NB4 (cell line): ENCODE results near the gene RPAP3.

Experiments
- DNase-seq: peaks from one replicate; pipeline ENCODE4 v3.0.0; 2010; ENCODE audit warnings: low read depth
- H3K4me3 ChIP-seq: one replicate; pipeline ENCODE4 v1.5.1; 2011; ENCODE audit warnings: mild to moderate bottlenecking, low read depth, low read length, moderate library complexity
- CTCF ChIP-seq: IDR thresholded peaks from one replicate; pipeline ENCODE4 v1.5.1; 2012; ENCODE audit warnings: low read depth, low read length
- MAX ChIP-seq: IDR thresholded peaks from 2 replicates; pipeline ENCODE4 v1.6.1; 2011; ENCODE audit warnings: low read depth, low read length
- MYC ChIP-seq: IDR thresholded peaks from 2 replicates; pipeline ENCODE4 v1.6.1; 2011; ENCODE audit warnings: low read depth, low read length
- POLR2A ChIP-seq: IDR thresholded peaks from 2 replicates; pipeline ENCODE4 v1.6.1; 2011; ENCODE audit warnings: mild to moderate bottlenecking; ENCODE audit not compliant: insufficient read length; ENCODE audit errors: extremely low read depth

Gene RPAP3

GRCh38 chr12:47705566-47706425 is at the start of gene RPAP3:
TSS of gene RPAP3 (minus strand) at chr12:47706030. CDS start at chr12:47702840, 3,190 bp downstream.
- peak within 1 kb of the TSS; percentile 96 for H3K4me3 ChIP-seq
- peak; percentile 98 for DNase-seq
- TF ChIP-seq CTCF = peak; percentile 36
- TF ChIP-seq POLR2A = peak; percentile 99
- TF ChIP-seq MYC = peak; percentile 95
- peak; percentile 80 for TF ChIP-seq MAX

GRCh38 chr12:47754881-47755280 is 49.1 kb upstream of the RPAP3 start:
- TF ChIP-seq POLR2A (no peak), MAX (no peak; the same call in 1 of the 2 replicates), CTCF (no peak), MYC (0 out of 2 replicates have a peak, but pooled peaks have one; percentile 11)
- DNase-seq = peak; percentile 42
- no peak overlapping the region for H3K4me3 ChIP-seq

GRCh38 chr12:47754126-47754525 is 48.3 kb upstream of the RPAP3 start:
- no peak for TF ChIP-seq CTCF
- no peak for TF ChIP-seq POLR2A
- no peak for TF ChIP-seq MYC
- TF ChIP-seq MAX = no peak
- DNase-seq = no peak
- H3K4me3 ChIP-seq = peak overlapping the region; percentile 50

- peak overlapping the region; percentile 50 for H3K4me3 ChIP-seq
These were observed 47.5 kb upstream of the RPAP3 start for GRCh38 chr12:47753021-47754001.

More at GRCh38 chr12:47753021-47754001, 47.5 kb upstream of the RPAP3 start:
- TF ChIP-seq CTCF = no peak
- TF ChIP-seq POLR2A = peak; percentile 20
- TF ChIP-seq MYC = peak; percentile 84
- TF ChIP-seq MAX = peak; percentile 86
- peak; percentile 92 for DNase-seq
